GM18870 (cell line): ENCODE data around the gene FOXP1.

Experiments used
- ATAC-seq: cut with Tn5 transposase; IDR thresholded peaks from one replicate; pipeline ENCODE4 v1.9.1; 2021; ENCODE audit warnings: moderate library complexity; ENCODE audit not compliant: unreplicated experiment

Gene FOXP1

DNA sequence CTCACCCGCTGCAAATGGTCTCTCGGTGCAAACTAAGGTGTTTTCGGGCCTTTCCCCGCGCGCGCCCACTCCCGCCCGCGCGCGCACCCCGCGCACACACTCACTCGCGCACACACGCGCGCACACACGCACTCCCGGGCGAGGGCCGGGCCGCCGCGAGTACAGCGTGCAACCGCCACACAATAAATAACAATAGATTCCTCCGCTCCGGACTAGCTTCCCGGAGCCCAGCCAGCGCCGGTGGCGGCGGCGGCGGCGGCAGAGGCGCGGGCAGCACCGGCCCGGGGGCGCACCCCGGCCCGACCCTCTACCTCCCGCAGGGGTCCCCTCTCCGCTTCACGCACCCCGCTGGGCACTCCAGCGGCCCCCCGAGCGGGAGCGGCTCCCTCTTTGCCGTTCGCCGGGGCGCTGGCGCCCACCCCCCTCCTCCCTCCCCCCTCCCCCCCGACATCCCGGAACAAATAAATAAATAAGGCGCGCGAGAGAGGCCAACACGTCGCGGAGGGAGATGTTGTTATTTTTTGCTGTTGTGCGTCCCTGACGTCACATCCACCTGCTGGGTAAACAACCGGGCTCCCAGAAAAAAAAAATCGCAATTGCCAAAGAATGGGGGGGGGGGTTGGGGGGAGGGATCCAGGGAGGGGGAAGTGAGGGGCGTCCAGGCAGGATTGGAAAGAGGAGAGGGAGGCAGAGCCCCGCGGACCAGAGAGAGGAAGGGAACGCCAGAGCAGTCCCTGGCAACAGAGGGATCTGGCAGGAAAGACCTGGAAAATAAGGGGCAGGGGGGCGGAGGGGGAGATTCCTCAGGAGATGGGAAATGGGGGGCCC lies at the start of gene FOXP1:
FOXP1 (minus strand) TSS at position 163 of the 828 bp plus-strand sequence. CDS start 385,347 bp downstream, outside the sequence.
- no peak for ATAC-seq

DNA sequence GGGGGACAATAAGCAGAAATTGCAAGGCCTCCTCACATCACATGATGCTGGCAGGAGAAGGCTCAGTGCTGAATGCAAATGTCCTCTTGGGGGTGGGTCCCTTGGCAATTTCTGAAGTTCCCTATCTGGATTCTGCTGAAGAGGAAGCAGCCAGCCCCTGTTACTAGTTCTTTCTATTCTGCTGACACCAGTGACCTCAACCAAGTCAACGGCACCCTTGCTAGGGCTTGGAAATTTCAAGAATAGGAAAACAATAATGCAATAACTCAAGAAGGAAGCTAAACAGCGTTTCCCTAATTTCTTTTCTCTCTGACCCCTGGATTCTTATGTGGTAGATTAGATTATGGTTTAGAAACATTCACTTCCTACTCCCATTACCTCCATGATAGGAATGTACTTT lies 46.2 kb upstream of the FOXP1 start:
- no peak for ATAC-seq

DNA sequence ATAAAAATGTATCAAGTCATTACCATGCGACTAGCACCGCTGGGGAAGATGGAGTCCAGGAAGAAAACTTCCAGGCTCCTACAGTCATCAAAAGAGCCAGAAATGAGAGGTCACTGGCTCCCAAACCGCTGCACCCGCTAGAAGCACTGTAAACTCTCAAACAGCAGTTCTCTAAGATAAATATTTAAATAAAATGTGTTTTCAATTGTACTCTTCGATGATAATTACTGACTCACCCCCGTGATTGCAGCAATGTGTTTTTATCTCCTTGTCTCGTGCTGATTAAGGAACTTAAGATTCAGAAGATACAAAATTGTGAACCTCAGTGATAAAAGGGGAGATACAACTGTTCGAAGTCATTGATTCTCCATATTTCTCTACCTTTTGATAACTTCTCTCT lies 45.8 kb upstream of the FOXP1 start:
- no peak for ATAC-seq

DNA sequence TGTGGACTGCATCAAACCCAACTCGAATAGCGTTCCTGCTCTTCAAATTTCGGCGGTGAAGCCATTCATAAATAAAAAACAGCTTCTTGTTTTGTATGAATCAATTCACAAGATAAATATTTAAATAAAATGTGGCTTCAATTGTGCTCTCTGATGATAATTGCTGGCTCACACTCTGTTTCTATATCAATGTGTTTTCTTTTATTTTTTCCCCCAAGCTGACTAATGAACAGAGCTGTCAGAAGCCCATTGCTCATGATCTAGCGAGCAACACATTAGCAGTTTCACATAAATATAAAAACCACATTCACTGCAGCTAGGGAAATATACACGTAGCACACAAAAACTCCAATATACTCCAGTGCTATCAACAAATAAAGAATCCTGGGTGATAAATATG lies 45.0 kb upstream of the FOXP1 start:
- no peak for ATAC-seq

DNA sequence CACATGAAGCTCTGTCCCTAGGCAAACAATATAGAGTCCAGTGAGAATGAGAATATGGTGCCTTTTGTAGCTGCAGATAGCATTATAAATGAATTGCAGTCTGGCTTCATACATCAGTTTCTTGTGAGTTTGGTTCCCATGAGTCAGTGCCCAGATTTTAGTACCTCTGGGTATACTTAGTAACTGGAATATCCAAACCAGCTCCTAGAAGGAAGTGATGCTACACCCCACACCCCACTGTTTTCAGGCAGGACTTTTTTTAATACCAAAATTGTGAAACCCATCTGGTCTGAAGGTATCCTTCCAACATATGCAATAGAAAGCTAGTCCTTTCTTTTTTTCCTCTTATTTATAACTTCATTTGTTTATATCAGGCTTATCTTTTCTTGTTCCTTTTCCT lies 42.1 kb upstream of the FOXP1 start:
- no peak for ATAC-seq

DNA sequence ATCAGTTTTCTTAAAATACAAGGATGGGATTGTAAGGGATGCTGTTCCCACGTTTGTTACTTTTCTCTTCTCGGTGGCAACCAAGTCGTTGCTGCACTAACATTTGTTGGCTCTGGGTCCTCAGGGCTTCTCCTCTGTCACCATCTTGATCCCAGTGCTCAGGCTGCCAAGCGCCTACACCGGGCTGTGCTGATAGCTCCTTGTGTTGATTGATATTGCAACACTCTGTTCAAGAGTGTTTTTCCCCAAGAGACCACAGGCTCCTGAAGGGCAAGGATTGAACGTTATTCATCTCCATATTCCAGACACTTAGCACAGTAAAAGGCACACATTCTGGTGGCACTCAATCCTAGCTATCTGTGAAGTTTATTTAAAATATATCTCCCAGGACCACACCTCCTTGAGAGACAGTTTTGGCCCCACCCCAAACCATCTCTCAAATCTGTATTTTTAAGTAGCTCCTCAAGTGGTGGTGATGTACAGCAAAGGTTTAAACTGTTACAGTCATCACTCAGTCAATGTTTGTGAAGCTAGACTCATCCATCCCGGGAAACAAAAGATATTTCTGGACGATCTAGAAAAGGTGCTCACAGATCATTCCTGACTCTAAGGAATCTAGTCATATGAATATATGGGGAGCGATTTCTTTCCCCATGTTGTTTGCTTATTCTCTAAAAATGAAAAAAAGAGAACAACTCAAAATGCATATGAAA lies 38.5 kb upstream of the FOXP1 start:
- no peak for ATAC-seq

DNA sequence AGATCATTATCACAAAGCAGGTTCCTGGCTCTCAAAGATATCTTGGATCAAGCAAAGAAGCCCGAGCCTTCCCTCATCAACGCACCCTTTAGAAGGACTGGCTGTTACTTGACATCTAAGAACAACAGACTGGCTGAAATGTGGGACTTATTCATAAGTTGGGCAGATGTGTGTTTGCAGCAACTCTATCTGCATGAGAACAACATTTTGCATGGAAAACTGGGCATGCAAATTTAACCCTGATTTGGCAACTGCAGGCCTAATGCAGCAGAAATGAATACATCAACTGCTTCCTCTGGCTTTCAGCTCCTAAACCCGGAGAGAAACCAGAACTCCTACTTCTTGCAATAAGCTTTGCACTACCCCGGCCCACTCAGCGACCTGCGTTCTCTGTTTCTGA lies 35.0 kb upstream of the FOXP1 start:
- ATAC-seq: no peak

DNA sequence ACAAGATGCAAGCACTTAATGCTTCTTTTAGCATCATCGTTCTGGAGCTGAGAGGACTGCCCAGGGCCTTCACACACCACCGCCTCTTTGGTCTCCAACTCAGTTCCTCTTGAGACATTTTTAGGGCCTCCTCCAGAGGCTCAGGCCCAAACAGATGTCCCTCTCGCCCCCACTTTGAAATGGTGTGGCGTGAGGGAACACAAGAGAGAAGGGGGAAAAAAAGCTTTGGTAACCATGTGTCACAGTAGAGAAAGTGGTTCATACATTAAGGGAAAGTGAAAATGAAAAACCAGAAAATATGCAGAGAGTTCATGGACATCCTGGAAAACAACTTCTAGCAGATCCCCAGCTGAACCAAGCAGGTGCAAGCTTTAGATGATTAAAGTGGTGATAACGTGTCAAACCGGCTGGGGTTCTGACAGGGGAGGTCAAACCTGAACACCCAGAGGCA lies 33.1 kb upstream of the FOXP1 start:
- no peak for ATAC-seq

DNA sequence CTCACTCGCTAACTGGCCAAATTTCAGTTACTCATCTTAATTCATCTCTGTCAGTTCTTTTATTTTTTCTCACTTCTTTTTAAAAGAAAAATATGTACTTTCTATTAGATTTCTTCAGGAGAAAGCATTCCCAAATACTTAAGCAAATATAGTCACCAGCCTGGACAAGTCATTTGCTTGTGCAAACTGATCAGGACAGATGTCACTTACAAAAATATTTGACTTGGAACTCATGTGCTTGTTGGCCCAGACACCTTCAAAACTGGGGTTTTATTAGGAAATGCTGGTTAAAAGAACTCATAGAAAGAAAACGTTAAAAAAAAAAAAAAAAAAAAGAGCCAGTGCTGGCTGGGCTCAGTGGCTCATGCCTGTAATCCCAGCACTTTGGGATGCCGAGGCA lies 31.3 kb upstream of the FOXP1 start:
- no peak for ATAC-seq

DNA sequence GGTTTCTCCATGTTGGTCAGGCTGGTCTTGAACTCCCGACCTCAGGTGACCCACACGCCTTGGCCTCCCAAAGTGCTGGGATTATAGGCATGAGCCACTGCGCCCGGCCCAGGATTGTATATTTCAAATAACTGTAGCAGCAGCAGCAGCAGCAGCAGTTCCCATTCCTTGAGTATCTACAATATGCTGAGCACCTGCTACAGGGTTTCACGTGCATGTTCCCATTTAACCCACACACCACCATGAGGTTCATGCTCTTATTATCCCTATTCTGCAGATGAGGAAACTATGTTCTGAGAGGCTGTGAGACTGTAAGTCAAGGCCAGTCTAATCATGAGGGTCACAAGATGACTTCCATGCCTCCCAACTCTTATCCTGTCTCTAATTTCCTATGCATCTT lies 30.9 kb upstream of the FOXP1 start:
- no peak for ATAC-seq

DNA sequence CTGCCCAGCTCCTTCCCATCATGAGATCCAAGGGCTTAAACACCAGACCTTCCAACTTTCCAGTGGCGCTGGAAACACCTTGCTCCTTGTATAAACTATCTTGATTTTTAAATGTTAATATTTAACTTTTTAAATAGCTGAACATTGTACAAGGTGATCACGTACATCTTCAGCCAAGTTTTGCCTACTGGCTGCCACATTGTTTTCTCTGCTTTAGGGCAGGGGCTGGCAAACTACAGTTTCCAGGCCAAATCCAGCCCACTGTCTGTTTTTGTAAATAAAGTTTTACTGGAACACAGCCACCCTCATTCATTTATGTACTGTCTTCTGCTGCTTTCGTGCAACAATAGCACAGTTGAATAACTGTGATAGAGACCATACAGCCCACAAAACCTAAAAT lies 27.6 kb upstream of the FOXP1 start:
- ATAC-seq: no peak

DNA sequence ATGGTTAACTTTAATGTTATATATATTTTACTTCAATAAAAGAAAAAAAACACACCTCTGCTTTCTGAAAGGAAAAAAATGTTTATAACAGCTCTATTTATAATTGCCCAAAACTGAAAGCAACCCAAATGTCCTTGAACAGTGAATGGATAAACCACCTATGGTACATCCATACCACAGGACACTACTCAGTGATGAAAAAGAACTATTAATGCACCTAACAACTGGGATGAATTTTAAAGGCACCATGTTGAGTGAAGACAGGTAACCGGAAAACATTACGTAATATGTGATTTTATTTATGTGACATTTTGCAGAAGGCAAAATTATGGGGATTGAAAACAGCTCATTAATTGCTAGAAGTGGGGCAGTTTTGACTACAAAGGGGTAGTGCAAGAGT lies 23.8 kb upstream of the FOXP1 start:
- ATAC-seq: no peak

DNA sequence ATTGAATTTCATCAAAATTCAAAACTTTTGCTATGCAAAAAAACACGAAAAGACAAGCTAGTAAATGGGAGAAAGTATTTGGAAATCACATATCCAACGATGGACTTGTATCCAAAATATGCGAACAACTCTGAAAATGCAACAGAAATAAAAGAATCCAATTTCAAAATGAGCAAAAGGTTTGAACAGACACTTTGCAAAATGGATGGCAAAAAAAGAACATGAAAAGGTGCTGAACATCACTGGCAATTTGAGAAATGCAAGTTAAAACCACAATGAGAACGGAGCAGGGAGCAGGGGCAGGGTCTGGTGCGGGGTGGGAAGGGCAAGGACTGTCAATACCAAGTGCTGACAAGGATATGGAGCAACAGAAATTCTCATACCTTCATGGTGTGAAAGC lies 23.1 kb upstream of the FOXP1 start:
- ATAC-seq: no peak

DNA sequence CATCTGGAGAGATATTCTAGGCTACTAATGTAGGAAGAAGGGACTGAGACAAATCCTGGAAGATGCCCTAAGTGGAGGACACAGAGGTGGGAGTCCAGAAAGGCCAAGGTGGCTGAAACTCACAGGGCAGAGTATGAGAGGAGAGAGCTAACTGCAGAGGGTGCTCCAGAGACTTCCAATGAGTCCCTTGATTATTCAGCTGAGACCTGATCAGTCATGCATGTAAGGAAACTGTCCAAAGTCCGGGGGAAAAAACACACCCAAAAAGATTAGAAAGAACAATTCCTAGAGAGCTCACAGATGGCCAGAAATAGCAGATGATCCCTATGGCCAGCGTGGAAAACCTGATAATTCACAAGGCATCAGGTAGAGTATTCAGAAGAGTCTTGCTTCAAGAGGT lies 18.7 kb upstream of the FOXP1 start:
- no peak for ATAC-seq

DNA sequence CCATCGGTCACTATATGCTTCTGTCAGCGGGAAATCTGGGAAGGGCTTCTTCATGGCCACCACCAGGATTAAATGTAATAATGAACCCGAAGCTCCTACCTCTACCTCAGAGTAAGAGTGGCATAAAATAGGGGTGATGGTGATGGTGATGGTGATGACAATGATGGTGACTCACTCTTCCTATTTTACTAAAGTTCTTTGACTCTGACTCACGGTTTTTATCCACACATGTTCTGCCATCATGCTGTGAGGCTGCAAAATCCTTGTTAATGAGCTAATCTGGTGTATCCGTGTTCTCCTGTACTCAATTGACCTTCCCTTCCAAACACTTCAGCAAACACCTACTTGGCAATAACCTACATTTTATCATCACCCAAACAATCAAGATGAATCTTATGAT lies 18.3 kb upstream of the FOXP1 start:
- no peak for ATAC-seq

DNA sequence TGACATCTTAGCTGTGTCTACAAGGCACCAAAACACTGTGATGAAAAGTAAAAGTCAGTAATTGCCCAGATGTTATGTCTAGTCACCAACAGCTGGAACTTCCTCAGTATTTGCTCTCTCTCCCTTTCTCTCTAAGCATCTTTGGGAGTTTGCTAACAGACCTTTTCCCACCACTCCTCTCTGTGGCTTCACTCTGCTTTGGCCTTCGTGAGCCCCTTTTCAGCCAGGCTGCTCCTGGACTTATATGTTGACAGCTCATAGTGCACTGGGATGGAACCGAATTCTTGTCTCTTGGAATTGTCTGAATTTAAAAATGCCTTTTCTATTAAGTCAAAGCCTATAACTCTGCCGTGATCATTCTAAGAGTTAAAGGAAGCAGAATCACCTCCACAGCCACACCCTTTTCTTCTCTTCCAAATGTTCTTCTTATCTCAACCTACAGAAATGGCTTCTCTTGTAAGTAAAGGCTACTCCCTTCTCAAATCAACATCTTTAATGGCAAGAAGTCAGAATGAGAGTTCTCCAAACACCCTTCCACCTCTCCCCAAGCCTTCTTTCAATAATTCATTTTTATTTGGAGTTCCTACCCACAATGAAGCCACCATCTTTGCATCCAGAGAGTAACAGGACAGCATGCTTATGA lies 17.2 kb upstream of the FOXP1 start:
- ATAC-seq: no peak

DNA sequence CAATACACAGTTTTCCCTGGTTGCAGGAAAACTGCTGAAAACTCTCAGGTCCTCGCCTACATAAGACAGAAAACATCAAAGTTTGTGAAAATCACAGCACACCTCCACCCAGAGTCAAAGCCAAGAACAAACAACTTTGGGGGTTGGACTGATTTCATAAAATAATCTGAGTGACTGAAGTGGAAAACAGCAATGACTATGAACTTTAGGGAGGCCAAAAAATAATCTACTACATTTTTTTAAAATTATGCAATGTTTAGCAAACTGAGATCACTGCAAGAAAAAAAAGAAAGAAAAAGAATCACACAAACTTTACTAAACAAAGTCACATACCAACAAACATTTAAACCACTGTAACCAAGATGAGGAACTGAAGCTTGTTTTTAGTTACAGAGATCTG lies 15.9 kb upstream of the FOXP1 start:
- ATAC-seq: no peak

DNA sequence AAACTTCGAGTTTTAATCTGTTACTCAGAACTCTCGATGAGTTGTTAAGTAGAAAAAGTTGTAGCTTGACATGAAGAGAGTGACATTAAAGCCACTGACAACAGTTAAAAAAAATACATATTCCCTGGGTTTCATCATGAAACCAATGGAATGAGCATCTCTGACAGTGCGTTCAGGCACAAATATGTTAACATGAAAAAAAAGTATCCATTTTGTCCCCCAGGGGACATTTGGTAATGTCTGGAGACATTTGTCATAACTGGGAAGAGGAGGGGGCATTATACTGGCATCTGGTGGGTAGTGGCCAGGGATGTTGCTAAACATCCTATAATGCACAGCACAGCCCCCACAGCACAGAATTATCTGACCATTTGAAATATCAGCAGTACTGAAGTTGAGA lies 14.8 kb upstream of the FOXP1 start:
- ATAC-seq: no peak

DNA sequence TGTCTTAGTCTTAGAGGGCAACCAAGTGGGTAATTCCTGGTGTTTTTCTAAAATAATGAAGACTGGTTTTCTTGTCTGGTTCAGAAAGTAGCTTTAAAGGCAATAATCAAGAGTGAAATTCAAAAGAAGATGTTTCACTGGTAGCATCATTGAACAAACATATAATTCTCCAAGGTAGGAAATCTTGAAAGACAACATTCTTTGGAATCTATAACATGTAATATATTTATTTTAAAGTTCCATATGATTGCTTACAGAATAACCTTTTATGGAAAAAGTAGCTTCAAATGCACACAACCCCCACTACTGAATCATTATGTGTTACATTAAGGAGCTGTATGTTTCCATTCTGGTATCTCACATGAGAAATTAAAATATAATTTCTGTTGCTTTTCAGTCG lies 13.8 kb upstream of the FOXP1 start:
- no peak for ATAC-seq

DNA sequence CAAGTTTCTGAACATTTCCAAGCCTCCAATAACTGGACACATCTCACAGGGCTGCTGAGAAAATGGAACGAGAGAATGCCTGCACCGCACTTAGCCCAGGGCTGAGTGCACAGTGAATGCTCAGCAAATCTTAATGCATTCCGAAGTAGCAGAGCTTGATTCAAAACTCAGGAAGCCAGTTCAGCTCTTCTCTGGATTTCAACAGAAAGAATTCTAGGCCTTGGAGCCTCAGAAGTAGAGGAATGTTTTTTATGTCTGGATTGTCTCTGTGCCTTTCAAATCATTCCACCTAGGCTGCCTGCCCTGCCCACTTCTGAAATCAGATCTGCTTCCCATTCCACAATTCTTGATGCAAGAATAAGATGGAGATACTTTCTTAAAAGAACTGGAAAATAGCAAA lies 9.6 kb upstream of the FOXP1 start:
- ATAC-seq: no peak

DNA sequence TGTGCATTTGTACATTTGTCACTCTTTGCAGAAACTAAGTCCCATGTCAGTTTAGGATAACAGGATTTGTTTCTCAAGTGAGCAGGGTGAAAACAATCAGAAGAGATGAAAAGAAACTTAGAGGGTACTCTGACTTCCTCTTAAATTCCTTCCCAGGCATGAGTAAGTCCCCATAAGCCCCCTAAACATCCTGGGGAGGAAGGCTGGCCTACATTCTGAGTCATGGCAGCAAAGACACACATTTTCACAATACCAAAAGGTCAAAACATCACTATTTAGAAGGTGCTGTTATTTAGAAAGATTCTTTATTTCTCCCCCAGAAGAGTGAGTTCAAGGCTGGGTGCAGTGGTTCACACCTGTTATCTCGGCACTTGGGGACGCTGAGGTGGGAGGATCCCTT lies 7.6 kb upstream of the FOXP1 start:
- no peak for ATAC-seq

DNA sequence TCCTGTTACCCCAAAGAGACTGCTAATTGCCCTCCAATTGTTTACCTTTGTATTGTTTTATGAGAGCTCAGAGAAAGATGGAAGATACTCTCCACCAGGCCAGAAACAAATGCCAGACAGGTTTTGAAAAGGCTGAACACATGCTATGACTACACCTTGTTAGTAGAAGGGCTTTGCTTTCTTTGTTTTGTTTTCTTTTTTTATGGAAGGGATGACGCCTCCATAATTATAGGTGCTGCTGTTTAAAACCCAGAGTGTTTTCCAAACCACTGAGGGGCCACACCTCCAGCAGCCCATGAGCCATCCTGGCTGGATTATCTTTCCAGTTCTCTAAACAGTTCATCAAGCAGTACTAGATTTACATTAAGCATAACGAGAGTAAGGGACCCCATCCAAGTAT lies 5.6 kb upstream of the FOXP1 start:
- no peak for ATAC-seq
